GM12875 (cell line): ENCODE measurements around the gene RASEF.

Experiments used
- H3K4me3 ChIP-seq: one replicate; pipeline ENCODE4 v1.5.1; 2011; ENCODE audit warnings: low read depth, low read length, control low read depth
- CTCF ChIP-seq: IDR thresholded peaks from 2 replicates; pipeline ENCODE4 v1.5.1; 2011; ENCODE audit warnings: low read depth, mild to moderate bottlenecking, control low read depth, inconsistent platforms, low read length, moderate library complexity, borderline replicate concordance; ENCODE audit not compliant: insufficient read depth

The RASEF gene

GRCh38 chr9:83034587-83034986 lies 28.4 kb downstream of the RASEF start:
- no peak for TF ChIP-seq CTCF
- no peak overlapping the region for H3K4me3 ChIP-seq

GRCh38 chr9:83034026-83034425 lies 28.9 kb downstream of the RASEF start:
- no peak for TF ChIP-seq CTCF
- H3K4me3 ChIP-seq, result no peak overlapping the region

GRCh38 chr9:83032065-83032625 lies 30.8 kb downstream of the RASEF start:
- no peak overlapping the region for H3K4me3 ChIP-seq
- TF ChIP-seq CTCF, result no peak

GRCh38 chr9:83030391-83031107 lies 32.4 kb downstream of the RASEF start:
- no peak overlapping the region for H3K4me3 ChIP-seq
- TF ChIP-seq CTCF, result no peak

GRCh38 chr9:83029531-83030137 lies 33.3 kb downstream of the RASEF start:
- no peak overlapping the region for H3K4me3 ChIP-seq
- no peak for TF ChIP-seq CTCF

- no peak overlapping the region for H3K4me3 ChIP-seq
- no peak for TF ChIP-seq CTCF
Observed at GRCh38 chr9:83027153-83027891, 35.6 kb downstream of the RASEF start.
